HFF-Myc (cell line): ENCODE results near the gene POLR1G.

Source experiments
- DNase-seq: peaks from one replicate; pipeline ENCODE4 v3.0.0-alpha.2; 2011; ENCODE audit warnings: low read depth; ENCODE audit errors: extremely low read depth
- H3K4me3 ChIP-seq: replicated peaks from 2 replicates; pipeline ENCODE4 v1.5.1; 2011; ENCODE audit warnings: low read depth, mild to moderate bottlenecking, control low read depth, low read length
- TF ChIP-seq, protein P1 (sequence below): IDR thresholded peaks from 2 replicates; pipeline ENCODE4 v1.5.1; 2012; ENCODE audit warnings: mild to moderate bottlenecking, low read depth, low read length, control low read depth; ENCODE audit errors: missing control alignments

POLR1G gene

DNA sequence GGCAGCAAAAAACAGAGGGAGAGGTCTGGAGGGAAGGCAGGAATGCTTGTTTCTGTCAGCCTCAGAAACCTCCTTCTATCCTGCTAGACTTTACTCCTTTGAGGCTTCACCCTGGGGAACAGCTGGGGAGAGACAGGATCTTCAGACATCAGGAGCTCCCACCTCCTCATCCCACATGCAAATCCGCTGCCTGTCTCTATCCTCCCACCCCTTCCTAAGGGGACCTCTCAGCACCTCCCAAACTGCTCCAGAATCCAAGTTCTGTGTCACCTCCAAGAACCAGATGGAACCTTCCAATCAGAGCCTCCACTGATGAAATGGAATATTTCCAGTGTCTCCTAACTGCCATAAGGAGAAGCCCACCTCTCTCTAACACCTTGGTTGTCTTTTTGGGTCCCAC is 26.3 kb upstream of the POLR1G start:
- DNase-seq, result no peak
- no peak overlapping the region for H3K4me3 ChIP-seq
- TF ChIP-seq, protein P1, sequence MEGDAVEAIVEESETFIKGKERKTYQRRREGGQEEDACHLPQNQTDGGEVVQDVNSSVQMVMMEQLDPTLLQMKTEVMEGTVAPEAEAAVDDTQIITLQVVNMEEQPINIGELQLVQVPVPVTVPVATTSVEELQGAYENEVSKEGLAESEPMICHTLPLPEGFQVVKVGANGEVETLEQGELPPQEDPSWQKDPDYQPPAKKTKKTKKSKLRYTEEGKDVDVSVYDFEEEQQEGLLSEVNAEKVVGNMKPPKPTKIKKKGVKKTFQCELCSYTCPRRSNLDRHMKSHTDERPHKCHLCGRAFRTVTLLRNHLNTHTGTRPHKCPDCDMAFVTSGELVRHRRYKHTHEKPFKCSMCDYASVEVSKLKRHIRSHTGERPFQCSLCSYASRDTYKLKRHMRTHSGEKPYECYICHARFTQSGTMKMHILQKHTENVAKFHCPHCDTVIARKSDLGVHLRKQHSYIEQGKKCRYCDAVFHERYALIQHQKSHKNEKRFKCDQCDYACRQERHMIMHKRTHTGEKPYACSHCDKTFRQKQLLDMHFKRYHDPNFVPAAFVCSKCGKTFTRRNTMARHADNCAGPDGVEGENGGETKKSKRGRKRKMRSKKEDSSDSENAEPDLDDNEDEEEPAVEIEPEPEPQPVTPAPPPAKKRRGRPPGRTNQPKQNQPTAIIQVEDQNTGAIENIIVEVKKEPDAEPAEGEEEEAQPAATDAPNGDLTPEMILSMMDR, result no peak

GRCh38 chr19:45382426-45382825 is 24.0 kb upstream of the POLR1G start:
- no peak for DNase-seq
- TF ChIP-seq, protein P1, result no peak
- H3K4me3 ChIP-seq, result no peak overlapping the region

GRCh38 chr19:45385392-45386221 is 20.8 kb upstream of the POLR1G start:
- DNase-seq, result no peak
- H3K4me3 ChIP-seq, result no peak overlapping the region
- TF ChIP-seq, protein P1, result no peak

DNA sequence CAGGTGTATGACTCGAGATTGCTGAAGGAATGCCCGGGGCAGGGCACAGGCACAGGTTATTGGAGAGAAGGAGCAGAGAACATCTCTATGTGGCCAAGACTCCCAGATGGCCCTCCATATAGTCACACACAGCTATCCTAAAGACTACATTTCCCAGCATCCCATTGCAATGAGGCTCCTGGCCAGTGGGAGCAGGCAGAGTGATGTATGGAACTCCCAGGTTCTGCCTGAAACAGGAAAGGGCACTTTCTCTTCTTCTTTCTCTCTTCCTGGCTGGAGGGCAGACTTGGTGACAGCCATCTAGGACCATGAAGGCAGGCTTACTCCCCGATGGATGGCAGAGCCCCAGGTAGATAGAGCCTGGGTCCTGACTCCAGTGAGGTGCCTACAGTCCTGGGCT is 15.1 kb upstream of the POLR1G start:
- DNase-seq, result no peak
- no peak overlapping the region for H3K4me3 ChIP-seq
- TF ChIP-seq, protein P1, result no peak

DNA sequence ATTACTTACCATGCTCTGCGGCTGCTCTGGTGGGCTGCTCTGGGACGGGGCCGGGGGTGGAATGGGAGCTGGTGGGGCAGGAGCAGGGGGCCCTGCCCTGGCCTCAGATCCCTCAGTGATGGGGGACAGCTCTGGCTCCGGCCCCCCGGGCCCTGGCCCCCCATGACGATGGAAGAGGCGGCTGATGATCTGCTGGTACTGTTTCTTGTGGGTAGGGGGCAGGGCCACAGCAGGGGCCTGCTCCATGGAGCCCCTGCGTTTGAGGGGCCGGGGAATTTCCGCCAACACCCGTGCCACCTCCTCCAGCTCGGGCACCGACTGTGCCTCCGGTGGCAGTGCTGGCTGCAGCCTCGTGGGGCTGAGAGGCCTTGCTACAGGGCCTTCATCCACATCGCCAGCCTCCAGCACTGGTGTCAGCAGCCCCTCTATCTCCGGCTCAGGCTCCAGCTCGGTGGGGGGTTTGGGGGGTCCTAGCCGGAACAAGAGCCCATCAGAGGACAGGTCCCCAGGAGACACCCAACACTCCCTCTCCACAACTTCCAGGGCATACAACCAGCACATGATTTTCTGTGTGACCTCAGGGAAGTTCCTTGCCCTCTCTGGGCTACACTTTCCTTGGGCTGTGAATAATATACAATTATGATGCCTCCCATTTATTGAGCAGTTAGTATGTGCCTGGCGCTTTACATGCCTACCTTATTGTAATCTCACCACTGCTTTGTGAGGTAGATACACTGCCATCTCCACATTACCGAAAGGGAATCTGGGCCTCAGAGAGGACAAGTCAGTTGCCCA is 14.4 kb upstream of the POLR1G start:
- H3K4me3 ChIP-seq, result no peak overlapping the region
- no peak for DNase-seq
- TF ChIP-seq, protein P1, result no peak

GRCh38 chr19:45395821-45396617 is 10.4 kb upstream of the POLR1G start:
- no peak for DNase-seq
- TF ChIP-seq, protein P1, result no peak
- H3K4me3 ChIP-seq, result no peak overlapping the region
